IPS-18c (cell line): ENCODE data around the gene GABPA.
"Not testable (repeated sequence)": the region's sequence is repeated elsewhere in the genome, so short reads cannot be mapped to it uniquely, and the experiment has no call there.

ENCODE experiments used
- H3K4me3 ChIP-seq: 2 replicates; pipeline ENCODE4 v1.7.0; 2013; ENCODE audit warnings: low read depth, mild to moderate bottlenecking, low read length, moderate library complexity; ENCODE audit not compliant: insufficient read depth
- H3K9me3 ChIP-seq: one replicate; pipeline ENCODE4 v1.6.1; 2013; ENCODE audit warnings: mild to moderate bottlenecking, low read length, moderate library complexity; ENCODE audit not compliant: control insufficient read depth, insufficient read depth

The GABPA gene

DNA sequence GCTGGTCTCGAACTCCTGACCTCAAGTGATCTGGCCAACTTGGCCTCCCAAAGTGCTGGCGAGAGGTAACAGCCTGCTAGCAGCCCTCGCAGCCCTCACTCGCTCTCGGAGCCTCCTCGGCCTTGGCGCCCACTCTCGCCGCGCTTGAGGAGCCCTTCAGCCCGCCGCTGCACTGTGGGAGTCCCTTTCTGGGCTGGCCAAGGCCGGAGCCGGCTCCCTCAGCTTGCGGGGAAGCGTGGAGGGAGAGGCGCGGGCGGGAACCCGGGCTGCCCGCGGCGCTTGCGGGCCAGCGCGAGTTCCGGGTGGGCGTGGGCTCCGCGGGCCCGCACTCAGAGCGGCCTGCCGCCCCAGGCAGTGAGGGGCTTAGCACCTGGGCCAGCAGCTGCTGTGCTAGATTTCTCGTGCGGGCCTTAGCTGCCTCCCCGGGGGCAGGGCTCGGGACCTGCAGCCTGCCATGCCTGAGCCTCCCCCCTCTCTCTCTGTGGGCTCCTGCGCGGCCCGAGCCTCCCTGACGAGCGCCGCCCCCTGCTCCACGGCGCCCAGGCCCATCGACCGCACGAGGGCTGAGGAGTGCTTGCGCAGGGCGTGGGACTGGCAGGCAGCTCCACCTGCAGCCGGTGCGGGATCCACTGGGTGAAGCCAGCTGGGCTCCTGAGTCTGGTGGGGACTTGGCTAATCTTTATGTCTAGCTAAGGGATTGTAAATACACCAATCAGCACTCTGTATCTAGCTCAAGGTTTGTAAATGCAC lies 43.5 kb downstream of the GABPA start:
- H3K9me3 ChIP-seq, H3K4me3 ChIP-seq: not testable (repeated sequence)

DNA sequence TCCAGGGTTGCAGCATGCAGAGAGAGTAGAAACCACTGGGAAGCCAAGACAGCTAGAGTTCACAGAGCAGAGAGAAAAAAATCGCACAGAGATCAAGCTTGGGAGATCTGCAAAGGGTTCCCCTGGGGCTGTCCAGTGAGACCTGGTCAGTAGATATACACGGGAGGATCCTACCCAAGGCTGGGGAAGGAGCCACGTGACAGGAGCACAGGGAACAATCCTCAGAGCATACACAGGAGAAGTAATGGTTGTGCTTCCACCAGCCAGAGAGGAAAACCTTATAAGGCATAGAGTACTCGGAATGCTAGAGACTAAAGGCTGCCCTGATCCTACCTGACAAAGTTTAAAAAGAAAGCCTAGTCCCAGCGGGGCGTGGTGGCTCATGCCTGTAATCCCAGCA lies 53.9 kb downstream of the GABPA start:
- Histone ChIP-seq H3K4me3 (no peak overlapping the region), H3K9me3 (no peaks in the 10 kb centered on the region)

DNA sequence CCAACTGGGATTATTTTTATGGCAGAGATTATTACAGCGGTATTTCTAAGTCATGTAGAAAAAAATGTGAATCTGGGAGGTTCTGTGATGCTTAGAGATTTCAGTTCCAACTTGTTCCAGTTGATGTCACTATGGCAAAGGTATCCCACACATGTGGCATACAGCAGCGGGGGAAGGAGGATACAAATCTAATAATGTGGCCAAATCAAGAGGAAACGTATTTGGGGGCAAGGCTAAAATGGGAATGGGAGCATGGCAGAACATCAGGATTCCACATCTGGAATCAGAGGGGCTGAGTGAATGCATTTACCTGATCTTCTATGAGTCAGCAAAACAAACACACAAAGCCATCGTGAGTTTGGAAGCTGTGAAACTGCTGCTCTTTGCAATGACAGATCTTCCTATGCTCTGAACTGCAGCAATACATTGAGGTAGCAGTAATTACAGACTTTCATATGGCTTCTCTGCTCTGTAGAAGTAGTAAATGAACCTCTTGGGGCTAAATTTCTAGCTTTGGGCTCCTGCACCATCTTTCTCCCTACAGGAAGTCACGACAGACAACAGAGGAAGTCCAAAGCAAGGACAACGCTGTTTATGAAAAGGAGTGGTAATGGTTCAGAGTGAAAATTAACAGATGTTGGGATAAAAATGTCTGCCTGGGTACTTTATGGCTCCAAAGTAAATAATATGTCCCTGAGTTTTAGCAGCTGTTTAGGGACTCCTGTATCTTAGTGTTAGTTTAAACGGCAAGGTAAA lies 55.5 kb downstream of the GABPA start:
- H3K9me3 ChIP-seq: no peaks in the 10 kb centered on the region
- H3K4me3 ChIP-seq: no peak overlapping the region

DNA sequence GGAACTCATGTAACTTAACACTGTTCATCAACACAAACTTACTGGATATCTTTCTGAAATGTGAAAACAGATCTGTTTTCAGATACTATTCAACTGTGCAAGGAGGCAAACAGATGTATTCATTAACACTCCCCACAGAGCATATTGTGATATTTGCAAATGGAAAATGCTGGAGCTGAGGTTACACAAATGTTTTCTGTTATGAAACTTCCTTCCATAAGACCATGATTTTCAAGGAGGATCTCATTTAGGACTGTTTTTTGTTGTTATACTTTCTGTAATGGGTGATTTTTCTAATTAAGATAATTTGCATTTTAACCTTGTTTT lies 56.1 kb downstream of the GABPA start:
- no peak overlapping the region for H3K4me3 ChIP-seq
- H3K9me3 ChIP-seq: no peaks in the 10 kb centered on the region

DNA sequence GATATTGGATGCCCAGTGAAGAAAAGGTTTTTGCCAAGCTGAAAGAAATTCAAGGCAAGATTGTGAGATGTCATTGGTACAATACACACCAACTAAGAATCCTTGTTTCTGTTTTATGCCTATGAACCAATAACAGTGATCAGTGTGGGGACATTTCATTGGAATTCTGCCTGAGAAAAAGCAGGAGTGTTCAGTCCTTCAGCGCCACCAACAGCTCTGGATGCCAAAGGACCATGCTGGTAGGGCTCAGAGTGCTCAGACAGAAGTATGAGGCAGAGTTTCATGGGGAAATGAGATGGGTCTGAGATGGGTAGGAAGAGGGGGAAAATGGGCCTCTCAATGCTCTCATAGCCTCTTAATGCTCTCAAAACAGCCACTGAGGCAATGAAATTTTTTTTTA lies 56.5 kb downstream of the GABPA start:
- no peak overlapping the region for H3K4me3 ChIP-seq

DNA sequence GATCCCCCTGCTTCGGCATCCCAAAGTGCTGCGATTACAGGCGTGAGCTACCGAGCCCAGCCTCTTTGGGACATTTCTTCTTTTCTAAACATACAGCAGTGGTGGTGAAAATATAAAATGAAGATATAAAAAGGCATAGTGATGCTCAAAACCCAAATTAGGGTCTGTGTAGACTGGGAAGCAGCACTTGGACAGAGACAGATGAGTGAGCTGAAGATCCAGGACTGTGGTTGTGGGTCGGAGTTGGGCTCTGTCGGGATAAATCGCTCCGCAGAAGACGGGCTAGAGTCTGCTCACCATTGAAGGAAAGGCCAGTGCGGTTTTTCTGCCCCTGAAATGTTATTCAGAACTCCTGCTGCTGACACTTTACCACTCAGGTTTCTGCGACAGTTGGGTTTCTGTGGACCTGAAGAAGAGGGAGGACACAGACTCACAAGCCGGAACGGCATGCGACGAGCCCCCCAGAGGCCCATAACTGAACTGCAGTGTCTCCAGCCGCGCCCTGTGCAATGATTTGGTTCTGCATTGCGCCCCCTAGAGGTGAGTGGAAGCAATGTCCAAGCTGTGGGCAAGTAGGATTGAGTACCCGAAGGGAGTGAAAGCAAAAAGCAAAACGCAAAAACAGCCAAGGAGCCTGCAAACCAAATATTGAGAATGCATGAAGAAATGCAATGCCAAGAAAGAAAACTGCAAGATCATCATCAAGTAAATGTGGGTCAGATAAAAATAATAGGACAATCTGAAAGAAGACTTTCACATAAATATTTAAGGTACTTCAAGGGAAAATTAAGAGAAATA lies 66.6 kb downstream of the GABPA start:
- Histone ChIP-seq H3K4me3 (no peak overlapping the region), H3K9me3 (no peaks in the 10 kb centered on the region)

More for the DNA sequence above, 56.5 kb downstream of the GABPA start:
- no peaks in the 10 kb centered on the region for H3K9me3 ChIP-seq

DNA sequence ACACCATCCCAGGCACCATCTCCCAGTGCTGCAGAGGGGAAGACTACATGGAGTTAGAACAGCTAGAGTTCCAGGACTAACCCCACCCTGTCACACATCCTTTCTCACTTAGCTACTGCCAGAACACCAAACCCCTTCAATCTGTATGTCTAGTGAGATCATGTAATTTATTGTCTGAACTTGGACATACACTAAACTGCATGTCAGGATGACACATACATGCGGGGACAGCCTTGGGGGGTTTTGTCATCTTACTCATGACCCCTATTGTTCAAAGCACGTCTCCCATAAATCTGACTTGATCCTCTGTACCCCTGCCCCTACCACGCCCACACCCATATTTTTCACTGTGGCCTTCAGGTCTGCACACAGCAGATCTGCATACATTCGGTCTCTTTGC lies 71.3 kb downstream of the GABPA start:
- Histone ChIP-seq H3K9me3 (no peaks in the 10 kb centered on the region), H3K4me3 (no peak overlapping the region)

DNA sequence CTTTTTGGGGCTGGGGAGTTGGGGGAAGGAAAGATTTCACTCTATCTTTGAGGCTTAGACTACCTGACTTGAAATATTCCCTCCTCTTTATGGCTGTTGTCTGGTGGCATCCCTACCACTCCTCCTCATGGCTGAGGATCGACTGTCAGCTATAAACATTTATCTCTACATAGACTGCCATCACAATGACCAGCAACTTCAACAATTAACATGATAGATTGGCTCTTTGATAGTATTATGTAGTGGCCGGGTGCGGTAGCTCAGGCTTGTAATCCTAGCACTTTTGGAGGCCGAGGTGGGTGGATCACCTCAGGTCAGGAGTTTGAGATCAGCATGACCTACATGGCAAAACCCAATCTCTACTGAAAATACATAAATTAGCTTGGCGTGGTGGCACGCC lies 72.4 kb downstream of the GABPA start:
- no peaks in the 10 kb centered on the region for H3K9me3 ChIP-seq

DNA sequence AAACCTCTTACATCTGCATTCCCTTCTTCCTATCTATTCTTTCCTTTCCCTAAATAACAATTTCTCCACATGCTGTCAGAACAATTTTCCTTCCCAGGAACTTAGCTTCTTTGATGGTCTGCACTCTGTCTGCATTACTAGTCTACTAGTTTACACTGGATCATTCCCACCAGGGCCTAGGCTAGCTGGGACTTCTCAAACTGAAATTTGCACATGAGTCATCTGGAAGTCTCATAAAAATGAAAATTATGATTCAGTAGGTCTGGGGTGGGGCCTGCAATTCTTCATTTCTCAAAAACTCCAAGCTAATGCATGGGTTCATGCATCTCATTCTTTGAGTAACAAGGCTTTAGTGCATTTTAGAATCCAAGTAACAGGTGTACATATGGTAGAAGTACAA lies 74.2 kb downstream of the GABPA start:
- no peak overlapping the region for H3K4me3 ChIP-seq
- H3K9me3 ChIP-seq: no peaks in the 10 kb centered on the region

More for the DNA sequence above, 72.4 kb downstream of the GABPA start:
- H3K4me3 ChIP-seq: no peak overlapping the region

DNA sequence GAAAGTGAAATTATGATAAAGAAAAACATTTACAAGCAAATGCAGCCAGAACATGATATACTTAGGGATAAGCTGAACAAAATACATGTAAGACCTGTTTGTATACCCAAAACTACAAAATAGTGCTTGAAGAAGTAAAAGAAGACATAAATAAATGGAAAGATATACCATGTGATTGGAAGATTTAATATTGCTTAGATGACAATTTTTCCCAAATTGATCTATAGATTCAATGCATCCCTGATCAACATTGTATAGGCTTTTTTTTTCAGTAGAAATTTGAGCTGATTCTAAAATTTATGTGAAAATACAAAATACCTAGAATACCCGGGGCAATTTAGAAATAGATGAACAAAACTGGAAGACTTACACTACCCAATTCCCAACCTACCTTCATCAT lies 76.4 kb downstream of the GABPA start:
- Histone ChIP-seq H3K9me3 (no peaks in the 10 kb centered on the region), H3K4me3 (no peak overlapping the region)

DNA sequence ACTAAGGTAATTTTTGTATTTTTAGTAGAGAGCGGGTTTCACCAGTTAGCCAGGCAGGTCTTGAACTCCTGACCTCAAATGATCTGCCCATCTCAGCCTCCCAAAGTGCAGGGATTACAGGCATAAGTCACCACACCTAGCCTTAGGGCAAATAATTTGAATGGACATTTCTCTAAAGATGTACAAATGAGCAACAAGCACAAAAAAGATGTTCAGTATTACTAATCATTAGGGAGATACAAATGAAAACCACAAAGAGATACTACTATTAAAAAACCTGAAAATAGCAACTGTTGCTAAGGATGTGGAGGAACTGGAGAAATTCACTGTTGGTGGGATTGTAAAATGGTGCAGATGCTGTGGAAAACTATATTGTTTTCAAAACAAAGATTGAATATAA lies 79.1 kb downstream of the GABPA start:
- Histone ChIP-seq H3K4me3 (no peak overlapping the region), H3K9me3 (no peaks in the 10 kb centered on the region)

DNA sequence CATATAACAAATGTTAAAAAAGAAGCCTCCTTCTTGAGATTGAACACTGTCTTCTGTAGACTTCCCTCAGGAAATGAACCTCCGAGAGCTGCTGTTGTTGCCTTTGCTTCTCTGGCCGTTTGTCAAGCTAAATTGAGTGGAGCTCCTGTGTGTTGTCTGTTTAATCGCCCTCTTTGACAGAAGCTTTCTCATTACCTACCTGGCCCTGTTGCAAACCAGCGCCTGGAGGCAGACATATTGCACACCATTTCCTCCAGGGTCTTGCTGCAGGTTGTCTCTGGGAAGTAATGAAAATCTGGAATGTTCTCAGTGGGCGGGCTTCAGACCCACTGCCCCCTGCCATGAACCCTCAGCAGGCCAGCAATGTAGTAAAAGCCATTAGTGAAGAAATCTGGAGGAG lies 83.3 kb downstream of the GABPA start:
- no peak overlapping the region for H3K4me3 ChIP-seq
- H3K9me3 ChIP-seq: no peaks in the 10 kb centered on the region

DNA sequence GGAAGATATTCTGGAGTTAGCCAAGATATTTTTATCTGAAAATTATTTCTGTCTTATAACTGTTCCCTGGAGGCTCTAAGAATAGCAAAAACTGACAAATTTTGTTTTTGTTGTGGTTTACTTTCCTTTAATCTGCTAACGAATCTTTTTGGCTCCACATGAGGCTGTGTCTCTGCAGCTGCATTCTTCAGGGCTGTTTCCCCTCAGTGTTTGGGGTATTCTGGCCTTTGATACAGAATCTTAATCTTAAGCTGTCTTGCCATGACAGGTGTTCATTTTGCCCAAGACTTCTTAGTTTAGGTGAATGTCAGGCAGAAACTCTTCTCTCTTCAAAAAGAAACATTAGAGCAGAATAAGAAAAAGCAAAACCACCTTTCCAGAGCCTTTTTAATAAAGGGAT lies 83.8 kb downstream of the GABPA start:
- Histone ChIP-seq H3K4me3 (no peak overlapping the region), H3K9me3 (no peaks in the 10 kb centered on the region)
